RCC 7860 (cell line): ENCODE measurements around the gene CARD11.

Source experiments
- DNase-seq: peaks from one replicate; pipeline ENCODE4 v3.0.0-alpha.2; 2015; ENCODE audit warnings: low spot score
- FAIRE-seq: peaks from 2 replicates; lab custom pipeline; 2012; peaks lifted over from hg19 to GRCh38; lab: Jason Lieb, UNC

CARD11 gene

DNA sequence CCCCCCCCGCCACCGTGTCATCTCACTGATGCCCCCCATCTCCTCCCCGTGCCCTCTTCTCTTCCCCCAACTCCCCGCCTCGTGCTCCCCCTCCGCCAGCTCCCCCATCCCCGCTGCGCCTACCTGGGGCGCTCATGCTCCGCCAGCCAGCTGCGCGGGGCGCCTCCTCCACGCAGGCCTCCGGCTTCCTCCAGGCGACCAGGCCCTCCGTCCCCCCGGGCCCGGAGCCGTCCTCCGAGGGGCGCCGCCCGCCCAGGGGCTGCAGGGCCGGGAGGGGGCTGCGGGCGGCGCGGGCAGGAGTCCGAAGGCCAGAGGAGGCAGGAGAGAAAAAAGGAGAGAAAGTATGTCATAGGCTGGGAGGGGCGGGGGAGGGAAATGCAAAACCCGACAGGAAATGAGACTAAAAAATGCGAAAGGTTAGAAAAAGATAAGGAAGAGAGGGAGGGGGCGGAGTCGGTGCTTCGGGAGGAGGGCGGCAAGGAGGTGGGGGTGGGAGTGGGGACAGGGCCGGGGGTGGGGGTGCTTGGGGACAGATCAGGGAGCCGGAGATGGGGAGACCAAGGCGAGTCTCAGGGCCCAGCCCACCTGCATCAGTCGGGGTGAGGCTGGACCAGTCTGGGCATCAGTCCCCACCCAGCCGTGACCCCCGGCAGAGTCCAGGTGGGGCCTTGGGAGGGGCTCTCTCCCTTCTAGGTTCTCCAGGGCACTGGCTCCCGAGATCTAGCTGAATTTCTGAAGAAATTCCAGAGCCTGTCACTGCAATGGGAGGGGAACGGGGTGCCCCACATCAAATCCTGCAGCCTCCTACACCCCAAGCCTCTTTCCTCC lies at the start of gene CARD11:
Gene CARD11, minus strand, starts transcription at position 324 of the 828 bp plus-strand sequence. CDS start 85,361 bp downstream, outside the sequence.
- FAIRE-seq (no peak), DNase-seq (no peak)

- DNase-seq (no peak), FAIRE-seq (no peak)
These were observed 48.8 kb upstream of the CARD11 start for GRCh38 chr7:3092468-3092867.

DNA sequence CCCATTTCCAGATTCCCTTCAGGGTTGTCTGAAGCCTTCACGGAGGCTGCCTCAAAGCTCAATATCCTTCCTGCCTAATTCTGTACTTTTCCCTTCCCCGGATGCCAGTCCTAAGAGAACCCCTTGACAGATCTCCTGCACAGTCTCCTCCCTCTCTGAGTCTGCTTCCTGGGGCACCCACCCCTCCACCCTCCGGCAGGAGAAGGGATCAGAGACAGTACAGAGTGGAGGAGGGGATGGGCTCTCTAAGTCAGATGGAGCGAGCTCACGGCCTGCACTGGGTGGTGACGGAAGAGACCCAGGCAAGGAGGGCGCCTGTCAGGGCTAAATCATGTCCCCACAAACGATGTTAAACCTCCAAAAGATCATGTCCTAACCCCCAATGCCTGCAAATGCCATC lies 48.0 kb upstream of the CARD11 start:
- DNase-seq (no peak), FAIRE-seq (no peak)

GRCh38 chr7:3089493-3089892 lies 45.8 kb upstream of the CARD11 start:
- DNase-seq = no peak
- FAIRE-seq = no peak

DNA sequence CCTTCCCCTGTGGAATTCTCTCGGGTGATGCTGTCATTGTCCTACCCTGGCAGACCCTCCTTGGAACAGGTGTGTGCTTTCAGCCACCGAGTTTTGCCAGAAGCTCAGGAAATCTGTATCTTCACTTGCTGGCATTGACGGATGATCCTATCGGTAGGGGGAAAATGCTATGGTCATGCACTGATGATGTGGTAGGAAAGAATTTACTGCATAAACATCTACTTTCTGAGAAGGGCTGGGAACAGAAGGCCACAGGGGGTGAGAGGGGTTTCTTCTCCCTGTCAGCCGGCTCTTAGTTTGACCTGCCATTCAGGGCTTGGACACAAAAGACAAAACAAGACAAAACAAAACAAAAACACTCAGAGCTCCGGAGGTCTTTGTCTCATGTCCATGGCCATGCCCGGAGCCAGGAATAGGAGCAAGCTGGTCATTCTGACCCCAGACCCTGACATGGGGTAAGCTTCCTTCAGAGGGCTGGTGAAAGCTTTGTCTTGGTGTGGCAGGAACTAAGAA lies 43.6 kb upstream of the CARD11 start:
- DNase-seq = no peak
- no peak for FAIRE-seq

DNA sequence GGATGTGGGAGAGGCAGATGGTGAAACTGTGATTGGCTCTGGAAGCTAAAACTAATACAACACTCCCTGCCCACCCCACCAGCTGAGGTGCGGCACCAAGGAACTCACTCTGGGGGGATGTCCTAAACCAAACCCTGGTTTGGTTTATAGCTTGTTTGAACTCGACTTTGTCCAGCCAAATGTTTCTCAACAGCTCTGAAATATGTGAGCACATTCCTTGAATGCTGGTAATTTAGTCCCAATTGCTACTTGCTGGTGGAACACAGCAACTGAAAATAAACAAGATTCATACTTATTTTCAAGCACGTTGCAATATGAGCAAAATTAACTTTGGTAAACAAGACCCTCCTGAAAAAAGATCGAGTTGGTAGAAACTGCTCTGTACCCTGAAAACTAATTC lies 39.7 kb upstream of the CARD11 start:
- FAIRE-seq = no peak
- DNase-seq = no peak

- no peak for FAIRE-seq
These were observed 39.2 kb upstream of the CARD11 start for GRCh38 chr7:3082831-3083230.

DNA sequence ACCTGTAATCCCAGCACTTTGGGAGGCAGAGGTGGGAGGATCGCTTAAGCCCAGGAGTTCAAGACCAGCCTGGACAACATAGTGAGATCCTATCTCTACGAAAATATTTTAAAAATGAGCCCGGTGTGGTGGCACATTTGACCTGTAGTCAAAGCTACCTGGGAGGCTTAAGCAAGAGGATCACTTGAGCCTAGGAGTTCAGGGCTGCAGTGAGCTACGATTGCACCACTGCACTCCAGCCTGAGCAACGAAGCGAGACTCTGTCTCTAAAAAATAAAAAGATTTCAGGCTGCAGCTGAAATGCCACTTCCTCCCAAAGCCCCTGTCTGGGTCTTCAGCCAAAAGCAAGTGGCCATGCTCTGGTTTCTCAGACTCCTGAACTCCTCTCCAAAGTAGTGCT lies 38.7 kb upstream of the CARD11 start:
- DNase-seq (no peak), FAIRE-seq (no peak)

More at GRCh38 chr7:3082831-3083230, 39.2 kb upstream of the CARD11 start:
- DNase-seq = no peak

DNA sequence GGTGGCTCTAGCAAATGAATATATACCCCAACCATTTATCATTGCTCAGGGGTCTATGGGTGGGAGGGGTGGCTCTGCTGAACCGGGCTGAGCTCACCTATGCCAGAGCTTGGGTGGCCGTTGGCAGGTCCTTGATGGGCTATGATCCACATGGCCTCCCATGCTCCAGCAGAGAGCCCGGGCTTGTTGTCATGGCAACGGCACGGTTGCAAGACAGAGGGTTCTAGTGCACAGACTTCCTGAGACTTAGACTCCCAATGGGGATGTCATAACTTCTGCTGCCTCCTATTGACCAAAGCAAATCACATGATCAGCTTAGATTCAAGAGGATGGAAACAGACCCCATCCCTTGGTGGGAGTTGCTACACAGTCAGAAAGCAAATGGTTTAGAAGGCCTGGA lies 36.4 kb upstream of the CARD11 start:
- no peak for DNase-seq
- FAIRE-seq = no peak

GRCh38 chr7:3078514-3078913 lies 34.8 kb upstream of the CARD11 start:
- DNase-seq (no peak), FAIRE-seq (no peak)

GRCh38 chr7:3076700-3077099 lies 33.0 kb upstream of the CARD11 start:
- DNase-seq (no peak), FAIRE-seq (no peak)

- DNase-seq (no peak), FAIRE-seq (no peak)
These were observed 32.5 kb upstream of the CARD11 start for GRCh38 chr7:3076163-3076562.

DNA sequence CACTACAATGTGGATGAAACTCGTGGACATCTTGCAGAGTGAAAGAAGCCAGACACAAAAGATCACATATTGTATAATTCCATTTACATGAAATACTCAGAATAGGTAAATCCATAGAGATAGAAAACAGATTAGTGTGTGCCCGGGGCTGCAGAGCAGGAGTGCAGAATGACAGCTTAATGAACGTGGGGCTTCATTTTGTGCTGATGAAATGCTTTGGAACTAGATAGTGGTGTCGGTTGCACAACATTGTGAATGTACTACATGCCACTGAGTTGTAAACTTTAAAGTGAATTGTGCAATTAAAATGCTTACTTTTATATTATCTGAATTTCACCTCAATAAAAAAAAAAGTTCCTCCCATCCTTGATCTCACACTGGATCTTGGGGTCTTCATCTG lies 31.8 kb upstream of the CARD11 start:
- DNase-seq (no peak), FAIRE-seq (no peak)

GRCh38 chr7:3074459-3074821 lies 30.8 kb upstream of the CARD11 start:
- DNase-seq (no peak), FAIRE-seq (no peak)

- no peak for DNase-seq
- FAIRE-seq = no peak
These were observed 30.2 kb upstream of the CARD11 start for GRCh38 chr7:3073763-3074458.

- no peak for FAIRE-seq
- DNase-seq = no peak
These were observed 27.2 kb upstream of the CARD11 start for GRCh38 chr7:3070908-3071307.

GRCh38 chr7:3069771-3070449 lies 26.2 kb upstream of the CARD11 start:
- DNase-seq (no peak), FAIRE-seq (no peak)

DNA sequence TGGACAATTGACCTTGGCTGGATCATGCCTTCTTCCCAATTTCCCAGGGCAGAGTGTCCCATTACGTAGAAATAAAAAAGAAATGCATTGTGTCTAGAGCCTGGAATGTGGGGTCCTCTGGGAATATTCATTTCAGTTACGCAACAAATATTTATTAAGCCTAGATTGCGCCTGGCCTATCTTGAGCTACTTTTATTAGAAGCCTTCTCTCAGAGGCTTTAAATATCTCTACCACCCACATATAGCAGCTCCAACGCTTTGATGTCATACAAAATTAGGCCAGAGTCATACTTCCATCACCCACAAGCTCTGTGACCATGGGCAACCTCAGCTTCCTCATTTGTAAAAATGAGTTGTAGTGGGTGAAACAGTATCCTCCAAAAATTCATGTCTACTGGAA lies 24.9 kb upstream of the CARD11 start:
- DNase-seq = no peak
- no peak for FAIRE-seq

DNA sequence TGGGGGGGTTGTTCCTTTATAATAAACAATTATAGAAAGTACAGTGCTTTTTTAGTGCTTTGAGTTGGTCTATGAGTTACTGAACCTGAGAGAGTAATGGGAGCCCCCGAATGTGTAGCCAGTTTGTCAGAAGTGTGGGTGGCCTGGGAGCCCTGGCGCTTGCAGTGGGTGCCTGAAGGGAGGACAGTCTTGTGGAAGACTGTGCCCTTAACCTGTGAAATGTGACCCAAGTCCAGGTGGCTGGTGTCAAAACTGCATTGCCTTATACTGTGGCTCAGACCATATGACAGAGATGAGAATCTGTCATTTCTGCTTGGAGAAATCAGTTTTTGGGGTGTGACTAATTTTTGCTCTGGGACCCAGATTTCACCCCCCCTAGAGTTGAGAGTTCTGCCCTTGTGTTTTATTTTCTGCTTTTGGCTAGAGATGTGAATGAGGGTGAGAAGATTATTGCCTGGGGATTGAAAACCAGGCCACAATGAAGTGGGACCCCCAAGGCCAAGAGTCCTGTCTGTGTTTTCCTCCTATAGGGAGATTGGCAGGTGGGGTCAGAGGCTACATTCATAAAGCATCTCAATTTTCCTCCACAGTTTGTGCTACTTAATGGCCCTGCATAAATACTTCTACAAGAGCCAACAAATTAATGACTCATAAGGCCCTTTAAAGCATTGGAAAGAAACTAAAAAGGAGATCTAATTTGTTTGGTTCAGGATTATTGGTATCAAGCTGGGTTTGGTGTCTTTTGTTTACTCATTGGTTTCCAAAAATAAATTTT lies 24.1 kb upstream of the CARD11 start:
- FAIRE-seq (no peak), DNase-seq (no peak)

DNA sequence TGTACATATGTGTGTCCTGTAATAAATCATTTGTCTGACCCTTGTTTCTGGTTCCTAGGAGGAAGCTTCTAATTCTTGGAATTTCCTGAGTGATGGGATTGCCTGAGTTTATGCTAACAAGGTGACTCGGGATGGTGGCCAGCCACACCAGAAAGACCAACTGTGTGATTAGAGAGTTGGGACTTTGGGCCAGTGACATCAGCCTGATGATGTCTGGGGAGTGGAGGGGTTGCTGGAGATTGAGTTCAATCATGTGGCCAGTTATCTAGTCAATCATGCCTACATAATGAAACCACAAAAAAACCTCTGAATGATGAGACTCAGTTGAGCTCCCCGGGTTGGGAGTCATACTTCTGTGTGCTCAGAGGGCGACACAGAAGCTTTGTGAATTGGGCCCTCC lies 23.5 kb upstream of the CARD11 start:
- FAIRE-seq = no peak
- DNase-seq = no peak

- FAIRE-seq (no peak), DNase-seq (no peak)
These were observed 22.8 kb upstream of the CARD11 start for GRCh38 chr7:3066506-3066905.
